SU-DHL-6 (cell line): ENCODE measurements around the gene CEP128.

Source experiments
- H2AFZ ChIP-seq: fragments of 200-600 bp; sonication (generic); 2 replicates; pipeline ENCODE4 v1.6.1; 2014; ENCODE audit warnings: low read depth, mild to moderate bottlenecking, moderate library complexity, mixed read lengths, antibody characterized with exemption, low read length; ENCODE audit not compliant: severe bottlenecking
- H3F3A ChIP-seq: fragments of 200-600 bp; shearing (Covaris generic); 2 replicates; pipeline ENCODE4 v1.6.0; 2016; ENCODE audit warnings: antibody characterized with exemption, mild to moderate bottlenecking; ENCODE audit not compliant: insufficient read depth
- H3K27ac ChIP-seq: fragments of 200-600 bp; sonication (generic); 2 replicates; pipeline ENCODE4 v1.5.1; 2016; ENCODE audit warnings: low read depth, mild to moderate bottlenecking, low read length, moderate library complexity, mixed read lengths
- H3K27me3 ChIP-seq: fragments of 200-600 bp; sonication (generic), shearing (Covaris generic); 2 replicates; pipeline ENCODE4 v1.6.0; 2014; ENCODE audit warnings: mild to moderate bottlenecking, low read length
- H3K36me3 ChIP-seq: fragments of 200-600 bp; sonication (generic); 2 replicates; pipeline ENCODE4 v1.6.1; 2014; ENCODE audit warnings: mild to moderate bottlenecking, low read length, mixed read lengths
- H3K4me2 ChIP-seq: fragments of 300-600, 200-600 bp; shearing (Covaris generic), sonication (generic); 2 replicates; pipeline ENCODE4 v1.6.0; 2014; ENCODE audit warnings: low read length, low read depth, mild to moderate bottlenecking; ENCODE audit not compliant: poor library complexity, severe bottlenecking
- H3K4me3 ChIP-seq: fragments of 200-600 bp; sonication (generic); 2 replicates; pipeline ENCODE4 v1.5.1; 2014; ENCODE audit warnings: antibody characterized with exemption, low read length, mild to moderate bottlenecking, mixed read lengths; ENCODE audit not compliant: insufficient read depth, poor library complexity, severe bottlenecking
- H3K79me2 ChIP-seq: fragments of 200-600 bp; sonication (generic); 2 replicates; pipeline ENCODE4 v1.6.1; 2014; ENCODE audit warnings: mild to moderate bottlenecking, low read length, moderate library complexity; ENCODE audit not compliant: insufficient read depth
- H3K9ac ChIP-seq: fragments of 200-600 bp; sonication (generic); 2 replicates; pipeline ENCODE4 v1.7.0; 2014; ENCODE audit warnings: mild to moderate bottlenecking, low read length
- H3K9me2 ChIP-seq: fragments of 200-600 bp; sonication (generic); replicated peaks from 2 replicates; pipeline ENCODE4 v1.6.1; 2014; ENCODE audit warnings: low read length; ENCODE audit not compliant: insufficient read depth
- H3K9me3 ChIP-seq: fragments of 200-600 bp; sonication (generic); 2 replicates; pipeline ENCODE4 v1.6.1; 2014; ENCODE audit warnings: low read length, mixed read lengths; ENCODE audit not compliant: insufficient read depth
- H4K20me1 ChIP-seq: fragments of 200-600 bp; sonication (generic); 2 replicates; pipeline ENCODE4 v1.6.1; 2014; ENCODE audit warnings: low read depth, mild to moderate bottlenecking, antibody characterized with exemption, low read length, moderate library complexity, mixed read lengths
- CTCF ChIP-seq: fragments of 200-600 bp; sonication (generic); IDR thresholded peaks from one replicate; pipeline ENCODE4 v1.5.1; 2017; ENCODE audit warnings: antibody characterized with exemption, mild to moderate bottlenecking, low read length, moderate library complexity; ENCODE audit not compliant: insufficient read depth, poor library complexity, severe bottlenecking
- EZH2phosphoT487 ChIP-seq: fragments of 200-600 bp; sonication (generic), shearing (Covaris generic); conservative IDR thresholded peaks from 2 replicates; pipeline ENCODE4 v1.6.1; 2018; ENCODE audit warnings: mild to moderate bottlenecking, antibody characterized with exemption, low read length, moderate library complexity, mixed read lengths

Gene CEP128

DNA sequence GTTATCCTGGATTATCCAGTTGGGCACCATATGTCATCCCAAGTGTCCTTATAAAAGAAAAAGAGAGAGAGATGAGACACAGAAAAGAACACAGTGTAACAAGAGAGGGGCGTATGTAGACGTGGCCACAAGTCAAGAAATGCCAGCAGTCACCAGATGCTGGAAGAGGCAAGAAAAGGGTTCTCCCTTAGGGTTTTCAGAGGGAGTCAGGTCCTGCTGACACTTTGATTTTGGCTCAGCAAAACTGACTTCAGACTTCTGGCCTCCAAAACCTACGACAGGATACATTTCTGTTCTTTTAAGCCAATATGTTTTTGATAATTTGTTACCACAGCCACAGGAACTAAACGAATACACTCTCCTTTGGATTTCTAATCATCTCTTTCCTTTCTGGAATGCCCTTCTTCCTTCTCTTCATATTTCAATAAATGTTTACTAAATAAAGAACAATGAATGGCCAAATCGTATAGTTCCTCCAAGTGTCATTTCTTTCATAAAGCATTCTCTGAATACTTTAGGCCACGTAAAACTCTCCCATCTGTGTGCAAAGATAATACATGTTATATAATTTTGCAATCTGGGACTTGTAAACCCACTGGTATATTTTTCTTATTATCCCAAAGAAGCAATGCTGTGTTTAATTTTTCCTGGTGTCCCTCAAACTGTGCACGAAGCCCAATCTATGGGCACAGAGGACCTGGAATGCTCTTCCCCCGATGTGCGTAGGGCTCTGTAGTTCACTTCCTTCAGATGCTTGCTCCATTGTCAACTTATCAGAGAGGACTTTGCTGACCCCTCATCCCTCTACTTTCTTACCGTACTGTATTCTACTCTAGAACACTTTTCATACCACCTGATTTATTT, 303.6 kb downstream of the CEP128 start:
- Histone ChIP-seq H3K79me2 (no peaks in the 10 kb centered on the region), H3K36me3 (no peaks in the 10 kb centered on the region), H2AFZ (no peak overlapping the region), H3K27me3 (no peaks in the 10 kb centered on the region), H3K9ac (no peak overlapping the region), H3K9me3 (no peaks in the 10 kb centered on the region), H4K20me1 (no peaks in the 10 kb centered on the region), H3K9me2 (no peaks in the 10 kb centered on the region), H3K4me3 (no peak overlapping the region), H3K27ac (no peak overlapping the region), H3K4me2 (no peak overlapping the region), H3F3A (no peaks in the 10 kb centered on the region)
- TF ChIP-seq CTCF (no peak), EZH2phosphoT487 (no peak)

DNA sequence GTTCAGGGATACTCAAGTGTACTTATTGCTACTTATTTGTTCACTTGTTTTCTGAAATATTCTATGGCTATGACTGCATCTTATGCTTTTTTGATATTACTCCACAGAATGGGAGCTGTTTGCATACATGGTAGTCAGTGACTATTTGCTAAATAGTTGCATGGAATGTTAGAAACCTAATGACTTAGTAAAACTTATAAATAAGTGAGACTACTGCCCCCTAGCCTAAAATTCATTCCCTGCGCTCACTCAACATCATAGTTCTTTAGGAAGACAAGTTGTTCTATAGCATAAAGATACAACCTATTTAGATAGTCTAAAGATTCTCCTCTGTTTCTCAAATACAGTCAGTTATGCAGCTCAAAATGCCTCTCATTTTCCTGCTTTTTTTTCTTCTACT, 305.5 kb downstream of the CEP128 start:
- no peak overlapping the region for H3K9ac ChIP-seq
- H3K9me3 ChIP-seq, result no peaks in the 10 kb centered on the region
- H3K4me3 ChIP-seq, result no peak overlapping the region
- no peaks in the 10 kb centered on the region for H3K79me2 ChIP-seq
- H2AFZ ChIP-seq, result no peak overlapping the region
- H3K9me2 ChIP-seq, result no peaks in the 10 kb centered on the region
- H3K27ac ChIP-seq, result no peak overlapping the region
- TF ChIP-seq EZH2phosphoT487 (no peak), CTCF (peak; percentile 28)
- no peaks in the 10 kb centered on the region for H4K20me1 ChIP-seq
- no peak overlapping the region for H3K4me2 ChIP-seq
- H3K36me3 ChIP-seq, result no peaks in the 10 kb centered on the region
- H3F3A ChIP-seq, result no peaks in the 10 kb centered on the region
- H3K27me3 ChIP-seq, result no peaks in the 10 kb centered on the region

GRCh38 chr14:80634106-80634758, 307.3 kb downstream of the CEP128 start:
- no peaks in the 10 kb centered on the region for H4K20me1 ChIP-seq
- H3K27ac ChIP-seq, result no peak overlapping the region
- H3K27me3 ChIP-seq, result no peaks in the 10 kb centered on the region
- no peaks in the 10 kb centered on the region for H3K9me3 ChIP-seq
- H3F3A ChIP-seq, result no peaks in the 10 kb centered on the region
- H3K4me2 ChIP-seq, result no peak overlapping the region
- H3K79me2 ChIP-seq, result no peaks in the 10 kb centered on the region
- H2AFZ ChIP-seq, result no peak overlapping the region
- H3K9ac ChIP-seq, result no peak overlapping the region
- TF ChIP-seq EZH2phosphoT487 (no peak), CTCF (no peak)
- H3K36me3 ChIP-seq, result no peaks in the 10 kb centered on the region
- no peaks in the 10 kb centered on the region for H3K9me2 ChIP-seq
- no peak overlapping the region for H3K4me3 ChIP-seq
